ENCODE data around the gene IQSEC1. TPM values are rescaled to one million over a fixed set of nuclear protein-coding genes. Genes with fewer than 3 reads are reported as not detected.

The IQSEC1 gene
- total and polyA plus RNA-seq, 2 donors (not counting 1 experiment from before 2014, with no cell fraction given), result 96.7 to 222 TPM

- H3K9me3 ChIP-seq (ENCODE audit: control extremely low read depth in 1 of 3, control insufficient read depth in 2 of 3, insufficient read depth in 1 of 3, low read length in 2 of 3), result no peaks in the 10 kb centered on the region
- WGBS (ENCODE audit: insufficient coverage), result 93% methylated on average over 3 of the region's 9 CpGs
- H3K27me3 ChIP-seq (replicated peaks in 1 of 4; ENCODE audit: control extremely low read depth in 1 of 4, control insufficient read depth in 3 of 4, insufficient read depth in 4 of 4, low read length in 3 of 4), result peaks cover 0 to 14% (median 3%) of the 10 kb centered on the region in 4 experiments
- no peak for ATAC-seq (ENCODE audit: low read depth)
- H3K79me2 ChIP-seq (ENCODE audit: control insufficient read depth, insufficient read depth, low read length), result no peaks in the 10 kb centered on the region
- no peak overlapping the region for H2AFZ ChIP-seq (ENCODE audit: insufficient read depth, low read depth, low read length, poor library complexity, severe bottlenecking)
- peaks cover 0 to 10% of the 10 kb centered on the region in 2 experiments for H3K36me3 ChIP-seq (replicated peaks in 1 of 2; ENCODE audit: control extremely low read depth in 1 of 2, control insufficient read depth in 1 of 2, extremely low read depth in 1 of 2, insufficient read depth in 2 of 2, low read length in 1 of 2)
- TF ChIP-seq EZH2 (IDR thresholded peaks at IDR 0.05; ENCODE audit: borderline replicate concordance, insufficient read depth, low read depth, low read length, poor library complexity, severe bottlenecking), result no peak
- TF ChIP-seq CTCF (IDR thresholded peaks at IDR 0.05), result no peak
- Mint-ChIP-seq H3K4me1 (peaks cover 13% of the 10 kb centered on the region), H3K27ac (peak overlapping the region; percentile 15), H3K4me3 (no peak overlapping the region), H3K9me3 (ENCODE audit: insufficient read depth) (no peaks in the 10 kb centered on the region), H3K27me3 (peaks cover 9% of the 10 kb centered on the region)
- no peak overlapping the region for H3K27ac ChIP-seq (ENCODE audit: low read length in 2 of 2)
- no peak overlapping the region for H3K4me3 ChIP-seq (ENCODE audit: control extremely low read depth in 1 of 5, extremely low read depth in 1 of 5, insufficient read depth in 1 of 5, low read depth in 2 of 5, low read length in 4 of 5)
- intact Hi-C loops (cut with micrococcal nuclease), result loop anchor here (2.0 to 5.0 kb wide), 2 partner anchors 51 to 82 kb away; no protein-coding TSS in a partner anchor
- no peak for DNase-seq
- CTCF ChIA-PET, result interaction anchor here (0.6 to 8.8 kb wide), 4 partner anchors 13 to 192 kb away, joined by 3 to 116 read pairs (median 8); no protein-coding TSS in a partner anchor
- POLR2A ChIA-PET, result no interaction called here
- H3K4me1 ChIP-seq (ENCODE audit: control insufficient read depth in 2 of 2, insufficient read depth in 2 of 2, low read length in 2 of 2), result peaks cover 4 to 8% of the 10 kb centered on the region in 2 donors
- peaks cover 4% of the 10 kb centered on the region for H4K20me1 ChIP-seq (ENCODE audit: control insufficient read depth, insufficient read depth, low read length, poor library complexity, severe bottlenecking)
- no peak overlapping the region for H3K4me2 ChIP-seq (replicated peaks; ENCODE audit: low read depth, low read length, poor library complexity, severe bottlenecking)
- H3K9ac ChIP-seq (ENCODE audit: low read length), result no peak overlapping the region
These were observed 179.4 kb downstream of the IQSEC1 start for GRCh38 chr3:12893852-12894251.

GRCh38 chr3:12893247-12893646 lies 180.0 kb downstream of the IQSEC1 start:
- no peaks in the 10 kb centered on the region for H3K9me3 ChIP-seq (ENCODE audit: control extremely low read depth in 1 of 3, control insufficient read depth in 2 of 3, insufficient read depth in 1 of 3, low read length in 2 of 3)
- ChIA-PET CTCF (interaction anchor here (0.6 to 8.8 kb wide), 7 partner anchors 9 to 199 kb away, joined by 3 to 116 read pairs (median 11); partner anchors contain the start of gene RPL32), POLR2A (interaction anchor here (0.5 kb wide), 1 partner anchor 218 kb away, joined by 6 read pairs; no protein-coding TSS in a partner anchor)
- ATAC-seq (ENCODE audit: low read depth) (no peak), DNase-seq (no peak)
- no peak overlapping the region for H3K27ac ChIP-seq (ENCODE audit: low read length in 2 of 2)
- peaks cover 0 to 14% (median 3%) of the 10 kb centered on the region in 4 experiments for H3K27me3 ChIP-seq (replicated peaks in 1 of 4; ENCODE audit: control extremely low read depth in 1 of 4, control insufficient read depth in 3 of 4, insufficient read depth in 4 of 4, low read length in 3 of 4)
- TF ChIP-seq CTCF (IDR thresholded peaks at IDR 0.05), result no peak
- TF ChIP-seq EZH2 (IDR thresholded peaks at IDR 0.05; ENCODE audit: borderline replicate concordance, insufficient read depth, low read depth, low read length, poor library complexity, severe bottlenecking), result no peak
- no peak overlapping the region for H2AFZ ChIP-seq (ENCODE audit: insufficient read depth, low read depth, low read length, poor library complexity, severe bottlenecking)
- H3K4me1 ChIP-seq (ENCODE audit: control insufficient read depth in 2 of 2, insufficient read depth in 2 of 2, low read length in 2 of 2), result peaks cover 4 to 8% of the 10 kb centered on the region in 2 donors
- WGBS (ENCODE audit: insufficient coverage), result no CpG with 5 or more reads among the region's 2 CpGs
- H3K4me3 ChIP-seq (ENCODE audit: control extremely low read depth in 1 of 5, extremely low read depth in 1 of 5, insufficient read depth in 1 of 5, low read depth in 2 of 5, low read length in 4 of 5), result no peak overlapping the region
- no peak overlapping the region for H3K4me2 ChIP-seq (replicated peaks; ENCODE audit: low read depth, low read length, poor library complexity, severe bottlenecking)
- peak overlapping the region; percentile 56 for H3K27ac Mint-ChIP-seq
- peaks cover 4% of the 10 kb centered on the region for H4K20me1 ChIP-seq (ENCODE audit: control insufficient read depth, insufficient read depth, low read length, poor library complexity, severe bottlenecking)
- H3K27me3 Mint-ChIP-seq, result peaks cover 9% of the 10 kb centered on the region
- H3K36me3 ChIP-seq (replicated peaks in 1 of 2; ENCODE audit: control extremely low read depth in 1 of 2, control insufficient read depth in 1 of 2, extremely low read depth in 1 of 2, insufficient read depth in 2 of 2, low read length in 1 of 2), result peaks cover 0 to 5% of the 10 kb centered on the region in 2 experiments
- no peaks in the 10 kb centered on the region for H3K79me2 ChIP-seq (ENCODE audit: control insufficient read depth, insufficient read depth, low read length)
- H3K9me3 Mint-ChIP-seq (ENCODE audit: insufficient read depth), result no peaks in the 10 kb centered on the region
- H3K4me3 Mint-ChIP-seq, result no peak overlapping the region
- intact Hi-C loops (cut with micrococcal nuclease), result loop anchor here (2.0 to 5.0 kb wide), 2 partner anchors 50 to 81 kb away; no protein-coding TSS in a partner anchor
- H3K4me1 Mint-ChIP-seq, result peaks cover 13% of the 10 kb centered on the region
- no peak overlapping the region for H3K9ac ChIP-seq (ENCODE audit: low read length)
